Endothelial cell of umbilical vein (primary cell): Measurements from ENCODE around the gene ADAMTS17. TPM values are rescaled to one million over a fixed set of nuclear protein-coding genes. Genes with fewer than 3 reads are reported as not detected.

ENCODE experiments used
- BruUV-seq: library from RNA; stranded (reverse); fragments of 400-500 nt; replicated peaks from 2 replicates; lab custom pipeline; 2021; lab: Mats Ljungman, UMichigan
- CTCF ChIA-PET: fragments of 300-600, 350-600 bp; sonication (Branson Sonifier 250); formaldehyde crosslinking; loops from one replicate; lab custom pipeline; 2021; ENCODE audit warnings: antibody characterized with exemption, inconsistent platforms; lab: Charles Lee
- POLR2A ChIA-PET: fragments of 300-600, 350-600 bp; sonication (Branson Sonifier 250); formaldehyde crosslinking; loops from one replicate; lab custom pipeline; 2021; ENCODE audit warnings: antibody characterized with exemption, inconsistent platforms; lab: Charles Lee
- DNase-seq: peaks from one replicate; pipeline ENCODE4 v3.0.0-alpha.2; 2011; ENCODE audit warnings: low read depth, low spot score
- FAIRE-seq: peaks from 2 replicates; lab custom pipeline; 2011; peaks lifted over from hg19 to GRCh38; lab: Jason Lieb, UNC
- H2AFZ ChIP-seq: 2 replicates; pipeline ENCODE4 v1.6.0; 2012; ENCODE audit warnings: low read depth, low read length, control low read depth, inconsistent platforms
- H3K27ac ChIP-seq: 2 replicates; pipeline ENCODE4 v1.5.1; 2011; ENCODE audit warnings: low read depth, mild to moderate bottlenecking, control low read depth, low read length, moderate library complexity; ENCODE audit not compliant: insufficient read depth
- H3K27me3 ChIP-seq, 2 experiments: 2 replicates each; pipeline versions ENCODE4 v1.6.0 to v1.6.1; 2011; ENCODE audit warnings: low read length in 2 of 2, mixed read lengths in 1 of 2; ENCODE audit not compliant: control insufficient read depth in 2 of 2, insufficient read depth in 2 of 2
- H3K36me3 ChIP-seq, 2 experiments: 2 replicates in 1 of 2; 3 replicates in 1 of 2; pipeline ENCODE4 v1.5.1; 2011; ENCODE audit warnings: low read length in 2 of 2, mild to moderate bottlenecking in 1 of 2, moderate library complexity in 1 of 2; ENCODE audit not compliant: control insufficient read depth in 2 of 2, insufficient read depth in 2 of 2; ENCODE audit errors: extremely low read depth in 1 of 2
- H3K4me1 ChIP-seq: 3 replicates; pipeline ENCODE4 v1.5.1; 2011; ENCODE audit warnings: mild to moderate bottlenecking, low read length; ENCODE audit not compliant: control insufficient read depth, insufficient read depth; ENCODE audit errors: extremely low read depth
- H3K4me2 ChIP-seq: 2 replicates; pipeline ENCODE4 v1.6.1; 2011; ENCODE audit warnings: low read length, control low read depth, mixed read lengths; ENCODE audit not compliant: insufficient read depth
- H3K4me3 ChIP-seq, 3 experiments: fragments of 200-600 bp in 1 of 3; sonication (generic), shearing (Covaris generic) in 1 of 3; replicated peaks in 1 of 3; 2 replicates each; pipeline ENCODE4 v1.5.1; 2011 to 2016; ENCODE audit warnings: control low read depth in 3 of 3, low read length in 3 of 3, mild to moderate bottlenecking in 2 of 3, inconsistent platforms in 1 of 3, low read depth in 1 of 3, moderate library complexity in 1 of 3; ENCODE audit not compliant: insufficient read depth in 1 of 3
- H3K79me2 ChIP-seq: 2 replicates; pipeline ENCODE4 v1.6.0; 2012; ENCODE audit warnings: low read length, inconsistent platforms; ENCODE audit not compliant: control insufficient read depth, insufficient read depth
- H3K9ac ChIP-seq: replicated peaks from 2 replicates; pipeline ENCODE3; 2011; ENCODE audit warnings: low read length, control low read depth; ENCODE audit not compliant: insufficient read depth; ENCODE audit errors: extremely low read depth
- H3K9me1 ChIP-seq: replicated peaks from 3 replicates; pipeline ENCODE4 v1.6.0; 2011; ENCODE audit warnings: mild to moderate bottlenecking, low read length; ENCODE audit not compliant: control insufficient read depth, insufficient read depth; ENCODE audit errors: extremely low read depth
- H3K9me3 ChIP-seq: replicated peaks from 2 replicates; pipeline ENCODE4 v1.5.1; 2012; ENCODE audit warnings: low read length, inconsistent platforms; ENCODE audit not compliant: control insufficient read depth, insufficient read depth
- H4K20me1 ChIP-seq: replicated peaks from 2 replicates; pipeline ENCODE3; 2011; ENCODE audit warnings: mild to moderate bottlenecking, low read length; ENCODE audit not compliant: control insufficient read depth, insufficient read depth; ENCODE audit errors: extremely low read depth
- EZH2 ChIP-seq: IDR thresholded peaks from 2 replicates; pipeline ENCODE4 v1.6.1; 2012; ENCODE audit warnings: borderline replicate concordance, low read depth, mild to moderate bottlenecking, moderate library complexity, low read length, inconsistent platforms; ENCODE audit not compliant: severe bottlenecking
- FOS ChIP-seq: IDR thresholded peaks from 2 replicates; pipeline ENCODE4 v1.6.1; 2011; ENCODE audit warnings: mild to moderate bottlenecking, low read length, moderate library complexity, borderline replicate concordance; ENCODE audit not compliant: insufficient read depth
- GATA2 ChIP-seq: IDR thresholded peaks from 2 replicates; pipeline ENCODE4 v1.7.0; 2011; ENCODE audit warnings: low read depth, mild to moderate bottlenecking, moderate library complexity, mixed read lengths, low read length; ENCODE audit not compliant: insufficient read length, insufficient read depth
- JUN ChIP-seq: IDR thresholded peaks from 2 replicates; pipeline ENCODE4 v1.6.1; 2011; ENCODE audit warnings: borderline replicate concordance, low read depth; ENCODE audit not compliant: insufficient read length, insufficient read depth
- MYC ChIP-seq: IDR thresholded peaks from one replicate; pipeline ENCODE4 v1.6.1; 2011; ENCODE audit warnings: mild to moderate bottlenecking, low read depth, low read length
- POLR2A ChIP-seq: IDR thresholded peaks from 2 replicates; pipeline ENCODE4 v1.6.1; 2012; ENCODE audit warnings: low read depth, mild to moderate bottlenecking, control low read depth, low read length
- POLR2AphosphoS5 ChIP-seq: IDR thresholded peaks from 2 replicates; pipeline ENCODE4 v1.6.1; 2012; ENCODE audit warnings: low read depth, mild to moderate bottlenecking, control low read depth, low read length, moderate library complexity; ENCODE audit not compliant: insufficient read depth
- dilution Hi-C: fragments of 300-500 bp; cut with MboI; formaldehyde crosslinking; loops from one replicate; pipeline ENCODE4 v1.15.0; 2019; ENCODE audit warnings: low sequenced_read_pairs; ENCODE audit not compliant: extremely low pct_ligation_motif_present
- intact Hi-C: fragments of 100-400 bp; cut with micrococcal nuclease; formaldehyde crosslinking; loops from one replicate; pipeline ENCODE4 v1.10.0; 2022
- polyA plus RNA-seq, 4 experiments: library from polyadenylated mRNA; depleted of rRNA in 3 of 4; stranded (reverse) in 3 of 4; unstranded in 1 of 4; fragments of >200 nt; gene quantifications; 2 replicates each; pipeline versions ENCODE4 v1.2.1 to v1.2.3, GENCODE V29; 2011 to 2012; ENCODE audit warnings: missing spikeins in 1 of 4
- total RNA-seq: library from RNA; stranded (reverse); gene quantifications from 2 replicates; pipeline ENCODE4 v1.2.3, GENCODE V29; 2021
- TF ChIP-seq, protein P1 (sequence below): IDR thresholded peaks from 2 replicates; pipeline ENCODE4 v1.6.1; 2011; ENCODE audit not compliant: insufficient read depth, insufficient read length
- TF ChIP-seq, protein P2 (sequence below), 2 donors: IDR thresholded peaks; 1 replicate in 1 of 2; 2 replicates in 1 of 2; pipeline ENCODE4 v1.5.1; 2011; ENCODE audit warnings: low read length in 2 of 2, mild to moderate bottlenecking in 2 of 2, moderate library complexity in 2 of 2, control low read depth in 1 of 2, inconsistent platforms in 1 of 2, low read depth in 1 of 2; ENCODE audit not compliant: insufficient read depth in 1 of 2; ENCODE audit errors: extremely low read depth in 1 of 2

ADAMTS17 gene
- total and polyA plus RNA-seq, 2 donors (not counting 3 experiments of a cell fraction or from before 2014, with no cell fraction given): 0.12 TPM; not detected in 1

DNA sequence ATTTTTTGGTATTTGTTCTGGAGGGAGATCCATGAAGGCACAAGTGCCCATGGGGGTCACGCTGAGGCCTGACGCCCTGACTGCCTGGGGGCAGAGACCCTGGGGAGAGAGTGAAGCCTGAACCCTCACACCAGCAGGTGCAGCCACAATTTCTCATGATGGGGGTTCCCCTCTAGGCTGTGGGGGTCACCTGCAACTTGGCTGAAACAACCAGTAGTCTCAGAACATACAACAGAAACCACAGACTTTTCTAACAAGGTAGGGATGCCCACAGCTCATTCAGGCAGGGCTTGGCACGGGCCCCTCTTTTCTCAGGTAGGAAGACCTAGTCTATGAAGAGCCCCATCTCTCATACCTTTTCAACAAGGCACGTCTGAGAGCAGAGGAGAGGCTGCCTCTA is 245.1 kb downstream of the ADAMTS17 start:
- DNase-seq: no peak
- no TSS peak for BruUV-seq

DNA sequence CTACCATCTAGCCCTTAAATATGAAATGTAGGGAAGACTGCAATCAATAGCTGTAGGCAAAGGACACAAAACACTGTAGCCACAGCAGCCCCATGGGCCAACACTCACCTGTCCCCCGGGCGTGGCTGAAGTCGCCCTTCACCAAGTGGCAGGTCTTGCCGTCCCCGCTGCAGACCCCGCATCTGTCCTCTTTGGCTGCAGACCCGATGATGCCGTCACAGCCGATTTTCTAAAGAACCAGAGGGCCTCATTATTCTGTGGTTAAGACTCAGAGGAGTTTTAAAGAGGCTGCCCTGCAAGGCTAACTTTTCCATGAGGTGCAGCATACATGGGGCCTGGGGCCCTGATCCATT is 245.6 kb downstream of the ADAMTS17 start:
- Histone ChIP-seq H3K4me1 (no peaks in the 10 kb centered on the region), H3K4me2 (no peak overlapping the region), H3K36me3 (no peaks in the 10 kb centered on the region), H3K9me1 (no peaks in the 10 kb centered on the region), H4K20me1 (no peaks in the 10 kb centered on the region), H3K27me3 (no peaks in the 10 kb centered on the region), H3K27ac (no peak overlapping the region), H2AFZ (no peak overlapping the region), H3K9ac (no peak overlapping the region), H3K79me2 (no peaks in the 10 kb centered on the region), H3K4me3 (no peak overlapping the region), H3K9me3 (no peaks in the 10 kb centered on the region)
- ChIA-PET CTCF (no interaction called here), POLR2A (no interaction called here)
- TF ChIP-seq, protein P1, sequence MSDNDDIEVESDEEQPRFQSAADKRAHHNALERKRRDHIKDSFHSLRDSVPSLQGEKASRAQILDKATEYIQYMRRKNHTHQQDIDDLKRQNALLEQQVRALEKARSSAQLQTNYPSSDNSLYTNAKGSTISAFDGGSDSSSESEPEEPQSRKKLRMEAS: no peak
- TF ChIP-seq POLR2AphosphoS5 (no peak), EZH2 (no peak), FOS (no peak), MYC (no peak), POLR2A (no peak), GATA2 (no peak), JUN (no peak)
- TF ChIP-seq, protein P2, sequence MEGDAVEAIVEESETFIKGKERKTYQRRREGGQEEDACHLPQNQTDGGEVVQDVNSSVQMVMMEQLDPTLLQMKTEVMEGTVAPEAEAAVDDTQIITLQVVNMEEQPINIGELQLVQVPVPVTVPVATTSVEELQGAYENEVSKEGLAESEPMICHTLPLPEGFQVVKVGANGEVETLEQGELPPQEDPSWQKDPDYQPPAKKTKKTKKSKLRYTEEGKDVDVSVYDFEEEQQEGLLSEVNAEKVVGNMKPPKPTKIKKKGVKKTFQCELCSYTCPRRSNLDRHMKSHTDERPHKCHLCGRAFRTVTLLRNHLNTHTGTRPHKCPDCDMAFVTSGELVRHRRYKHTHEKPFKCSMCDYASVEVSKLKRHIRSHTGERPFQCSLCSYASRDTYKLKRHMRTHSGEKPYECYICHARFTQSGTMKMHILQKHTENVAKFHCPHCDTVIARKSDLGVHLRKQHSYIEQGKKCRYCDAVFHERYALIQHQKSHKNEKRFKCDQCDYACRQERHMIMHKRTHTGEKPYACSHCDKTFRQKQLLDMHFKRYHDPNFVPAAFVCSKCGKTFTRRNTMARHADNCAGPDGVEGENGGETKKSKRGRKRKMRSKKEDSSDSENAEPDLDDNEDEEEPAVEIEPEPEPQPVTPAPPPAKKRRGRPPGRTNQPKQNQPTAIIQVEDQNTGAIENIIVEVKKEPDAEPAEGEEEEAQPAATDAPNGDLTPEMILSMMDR (IDR thresholded peaks at IDR 0.05; ENCODE audit: extremely low read depth in 1 of 2, insufficient read depth in 1 of 2, low read depth in 1 of 2, low read length in 2 of 2): no peak
- no peak for DNase-seq
- dilution Hi-C loops: no loop called here
- intact Hi-C loops: no loop called here
- BruUV-seq: no TSS peak
- FAIRE-seq: no peak

More for the DNA sequence above, 245.1 kb downstream of the ADAMTS17 start:
- CTCF ChIA-PET: no interaction called here
- no peak overlapping the region for H3K27ac ChIP-seq
- no peaks in the 10 kb centered on the region for H3K9me1 ChIP-seq
- H3K27me3 ChIP-seq: no peaks in the 10 kb centered on the region
- FAIRE-seq: no peak
- dilution Hi-C loops: no loop called here
- no peak for TF ChIP-seq JUN
- no peak for TF ChIP-seq FOS
- TF ChIP-seq, protein P1: no peak
- H3K79me2 ChIP-seq: no peaks in the 10 kb centered on the region
- H2AFZ ChIP-seq: no peak overlapping the region
- intact Hi-C loops: no loop called here
- no peak overlapping the region for H3K4me3 ChIP-seq
- no peaks in the 10 kb centered on the region for H3K4me1 ChIP-seq
- no peaks in the 10 kb centered on the region for H3K9me3 ChIP-seq
- POLR2A ChIA-PET: no interaction called here
- no peaks in the 10 kb centered on the region for H3K36me3 ChIP-seq
- H4K20me1 ChIP-seq: no peaks in the 10 kb centered on the region
- no peak overlapping the region for H3K9ac ChIP-seq
- no peak overlapping the region for H3K4me2 ChIP-seq
